ENCODE results near the gene NT5C3A.

NT5C3A gene

GRCh38 chr7:33053721-33054120, 8.9 kb downstream of the NT5C3A start:
- TF ChIP-seq CTCF (conservative IDR thresholded peaks at IDR 0.05; ENCODE audit: low read depth, low read length) = no peak
- H3K4me3 ChIP-seq (ENCODE audit: low read length) = no peak overlapping the region
- DNase-seq (ENCODE audit: low read depth) = no peak

GRCh38 chr7:33050535-33051318, 11.8 kb downstream of the NT5C3A start:
- DNase-seq (ENCODE audit: low read depth) = no peak
- H3K4me3 ChIP-seq (ENCODE audit: low read length) = no peak overlapping the region

GRCh38 chr7:33048704-33049103, 13.9 kb downstream of the NT5C3A start:
- no peak overlapping the region for H3K4me3 ChIP-seq (ENCODE audit: low read length)
- TF ChIP-seq CTCF (conservative IDR thresholded peaks at IDR 0.05; ENCODE audit: low read depth, low read length) = no peak
- DNase-seq (ENCODE audit: low read depth) = no peak

More at GRCh38 chr7:33050535-33051318, 11.8 kb downstream of the NT5C3A start:
- peak; percentile 69 for TF ChIP-seq CTCF (conservative IDR thresholded peaks at IDR 0.05; ENCODE audit: low read depth, low read length)

GRCh38 chr7:33048257-33048656, 14.3 kb downstream of the NT5C3A start:
- no peak for DNase-seq (ENCODE audit: low read depth)
- TF ChIP-seq CTCF (conservative IDR thresholded peaks at IDR 0.05; ENCODE audit: low read depth, low read length) = no peak
- H3K4me3 ChIP-seq (ENCODE audit: low read length) = no peak overlapping the region

GRCh38 chr7:33044986-33045385, 17.6 kb downstream of the NT5C3A start:
- DNase-seq (ENCODE audit: low read depth) = no peak
- no peak for TF ChIP-seq CTCF (conservative IDR thresholded peaks at IDR 0.05; ENCODE audit: low read depth, low read length)
- no peak overlapping the region for H3K4me3 ChIP-seq (ENCODE audit: low read length)

- no peak for DNase-seq (ENCODE audit: low read depth)
- no peak for TF ChIP-seq CTCF (conservative IDR thresholded peaks at IDR 0.05; ENCODE audit: low read depth, low read length)
Observed at GRCh38 chr7:33044401-33044718, 18.2 kb downstream of the NT5C3A start.

More at GRCh38 chr7:33044401-33044718, 18.2 kb downstream of the NT5C3A start:
- H3K4me3 ChIP-seq (ENCODE audit: low read length) = no peak overlapping the region

Measured in retinal pigment epithelial cell (primary cell).